GM19397 (cell line): ENCODE data around the gene PIGBOS1.

Experiments used
- ATAC-seq: cut with Tn5 transposase; IDR thresholded peaks from one replicate; pipeline ENCODE4 v1.9.1; 2021; ENCODE audit warnings: mild to moderate bottlenecking, moderate library complexity; ENCODE audit not compliant: unreplicated experiment

Gene PIGBOS1

GRCh38 chr15:55318588-55319494 lies at the start of gene PIGBOS1, which contains the start of gene PIGB:
Gene PIGBOS1 (minus strand): TSS chr15:55319123. CDS start chr15:55317792, 1,331 bp downstream.
Gene PIGB (plus strand): TSS chr15:55319222. CDS start chr15:55319251, 29 bp downstream.
- ATAC-seq: peak; percentile 93

GRCh38 chr15:55366981-55367380 lies 48.1 kb upstream of the PIGBOS1 start:
- ATAC-seq: no peak

GRCh38 chr15:55362641-55363040 lies 43.7 kb upstream of the PIGBOS1 start:
- no peak for ATAC-seq

GRCh38 chr15:55361048-55361447 lies 42.1 kb upstream of the PIGBOS1 start:
- ATAC-seq: no peak

GRCh38 chr15:55360256-55360655 lies 41.3 kb upstream of the PIGBOS1 start:
- ATAC-seq: no peak

- ATAC-seq: no peak
These were observed 39.5 kb upstream of the PIGBOS1 start for GRCh38 chr15:55358471-55358870.

- no peak for ATAC-seq
These were observed 38.9 kb upstream of the PIGBOS1 start for GRCh38 chr15:55357774-55358173.

GRCh38 chr15:55356985-55357585 lies 38.2 kb upstream of the PIGBOS1 start:
- ATAC-seq: no peak

GRCh38 chr15:55353025-55353424 lies 34.1 kb upstream of the PIGBOS1 start:
- ATAC-seq: no peak

- ATAC-seq: no peak
These were observed 30.4 kb upstream of the PIGBOS1 start for GRCh38 chr15:55349282-55349681.

GRCh38 chr15:55348281-55348778 lies 29.4 kb upstream of the PIGBOS1 start:
- no peak for ATAC-seq

- no peak for ATAC-seq
These were observed 25.3 kb upstream of the PIGBOS1 start for GRCh38 chr15:55344206-55344605.

GRCh38 chr15:55343168-55343567 lies 24.2 kb upstream of the PIGBOS1 start:
- no peak for ATAC-seq

- ATAC-seq: no peak
These were observed 18.2 kb upstream of the PIGBOS1 start for GRCh38 chr15:55337160-55337559.

GRCh38 chr15:55334997-55335396 lies 16.1 kb upstream of the PIGBOS1 start:
- ATAC-seq: no peak

- ATAC-seq: no peak
These were observed 15.4 kb upstream of the PIGBOS1 start for GRCh38 chr15:55334371-55334770.

GRCh38 chr15:55327387-55327786 lies 8.5 kb upstream of the PIGBOS1 start:
- no peak for ATAC-seq

GRCh38 chr15:55322467-55322866 lies 3.5 kb upstream of the PIGBOS1 start:
- no peak for ATAC-seq

GRCh38 chr15:55320963-55321362 lies 2.0 kb upstream of the PIGBOS1 start:
- no peak for ATAC-seq

GRCh38 chr15:55320238-55320550 lies 1.3 kb upstream of the PIGBOS1 start:
- ATAC-seq: no peak

- no peak for ATAC-seq
These were observed 764 bp upstream of the PIGBOS1 start for GRCh38 chr15:55319537-55320237.
